ENCODE measurements around the gene AUTS2. TPM values are rescaled to one million over a fixed set of nuclear protein-coding genes. Genes with fewer than 3 reads are reported as not detected.

Gene AUTS2
- total RNA-seq, 1 experiment from 2014 or later: 50.0 TPM

DNA sequence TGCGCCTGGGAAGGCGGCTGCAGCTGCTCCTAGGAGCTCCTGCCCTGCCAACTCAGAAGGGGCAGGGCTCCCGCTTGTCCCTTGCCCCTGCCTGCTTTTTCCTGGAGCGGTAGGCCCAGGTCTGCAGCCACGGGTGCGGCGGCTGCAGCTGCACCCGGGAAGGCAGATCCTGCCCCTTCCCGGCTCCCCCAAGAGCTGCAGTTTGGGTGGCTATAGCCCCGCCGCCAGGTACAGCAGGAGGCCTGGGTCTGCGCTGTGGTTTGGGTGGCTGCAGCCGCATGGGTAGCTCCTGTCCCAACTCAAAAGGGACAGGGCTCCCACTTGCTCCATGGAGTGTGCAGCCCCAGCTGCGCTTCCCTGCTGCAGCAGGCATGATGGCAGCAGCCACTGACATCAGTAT, 6.5 kb upstream of the AUTS2 start (continued):
- TF ChIP-seq, protein P1, sequence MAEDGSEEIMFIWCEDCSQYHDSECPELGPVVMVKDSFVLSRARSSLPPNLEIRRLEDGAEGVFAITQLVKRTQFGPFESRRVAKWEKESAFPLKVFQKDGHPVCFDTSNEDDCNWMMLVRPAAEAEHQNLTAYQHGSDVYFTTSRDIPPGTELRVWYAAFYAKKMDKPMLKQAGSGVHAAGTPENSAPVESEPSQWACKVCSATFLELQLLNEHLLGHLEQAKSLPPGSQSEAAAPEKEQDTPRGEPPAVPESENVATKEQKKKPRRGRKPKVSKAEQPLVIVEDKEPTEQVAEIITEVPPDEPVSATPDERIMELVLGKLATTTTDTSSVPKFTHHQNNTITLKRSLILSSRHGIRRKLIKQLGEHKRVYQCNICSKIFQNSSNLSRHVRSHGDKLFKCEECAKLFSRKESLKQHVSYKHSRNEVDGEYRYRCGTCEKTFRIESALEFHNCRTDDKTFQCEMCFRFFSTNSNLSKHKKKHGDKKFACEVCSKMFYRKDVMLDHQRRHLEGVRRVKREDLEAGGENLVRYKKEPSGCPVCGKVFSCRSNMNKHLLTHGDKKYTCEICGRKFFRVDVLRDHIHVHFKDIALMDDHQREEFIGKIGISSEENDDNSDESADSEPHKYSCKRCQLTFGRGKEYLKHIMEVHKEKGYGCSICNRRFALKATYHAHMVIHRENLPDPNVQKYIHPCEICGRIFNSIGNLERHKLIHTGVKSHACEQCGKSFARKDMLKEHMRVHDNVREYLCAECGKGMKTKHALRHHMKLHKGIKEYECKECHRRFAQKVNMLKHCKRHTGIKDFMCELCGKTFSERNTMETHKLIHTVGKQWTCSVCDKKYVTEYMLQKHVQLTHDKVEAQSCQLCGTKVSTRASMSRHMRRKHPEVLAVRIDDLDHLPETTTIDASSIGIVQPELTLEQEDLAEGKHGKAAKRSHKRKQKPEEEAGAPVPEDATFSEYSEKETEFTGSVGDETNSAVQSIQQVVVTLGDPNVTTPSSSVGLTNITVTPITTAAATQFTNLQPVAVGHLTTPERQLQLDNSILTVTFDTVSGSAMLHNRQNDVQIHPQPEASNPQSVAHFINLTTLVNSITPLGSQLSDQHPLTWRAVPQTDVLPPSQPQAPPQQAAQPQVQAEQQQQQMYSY (CRISPR knock-in tag; IDR thresholded peaks at IDR 0.05): no peak
- no peak for TF ChIP-seq CREM (CRISPR knock-in tag; IDR thresholded peaks at IDR 0.05)
- no peak for TF ChIP-seq GRHL2 (CRISPR knock-in tag; IDR thresholded peaks at IDR 0.05; ENCODE audit: insufficient replicate concordance, severe bottlenecking)

DNA sequence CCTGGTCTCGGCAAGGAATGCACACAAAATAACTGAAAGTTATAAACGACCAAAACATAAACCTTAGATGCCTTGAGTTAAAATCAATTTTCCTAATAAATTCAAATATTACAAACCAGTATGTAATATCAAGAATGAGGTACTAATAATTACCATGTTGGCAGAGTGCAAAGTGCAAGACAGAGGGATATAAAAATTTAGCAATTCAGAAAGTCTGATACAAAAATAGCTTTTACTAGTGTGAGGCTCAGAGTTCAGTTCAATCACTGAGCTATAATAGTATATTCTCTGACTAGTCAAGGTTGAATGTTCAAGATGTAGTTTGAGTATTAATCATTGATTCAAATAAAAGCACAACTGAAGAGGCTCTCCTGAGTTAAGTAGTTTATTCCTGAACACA, 4.8 kb upstream of the AUTS2 start:
- TF ChIP-seq RORB (CRISPR knock-in tag; IDR thresholded peaks at IDR 0.05) (no peak), FOXJ3 (CRISPR knock-in tag; IDR thresholded peaks at IDR 0.05; ENCODE audit: borderline replicate concordance) (no peak), SOX15 (CRISPR knock-in tag; IDR thresholded peaks at IDR 0.05) (no peak), NR2C2 (CRISPR knock-in tag; IDR thresholded peaks at IDR 0.05) (no peak), CREM (CRISPR knock-in tag; IDR thresholded peaks at IDR 0.05) (no peak)
- TF ChIP-seq, protein P2, sequence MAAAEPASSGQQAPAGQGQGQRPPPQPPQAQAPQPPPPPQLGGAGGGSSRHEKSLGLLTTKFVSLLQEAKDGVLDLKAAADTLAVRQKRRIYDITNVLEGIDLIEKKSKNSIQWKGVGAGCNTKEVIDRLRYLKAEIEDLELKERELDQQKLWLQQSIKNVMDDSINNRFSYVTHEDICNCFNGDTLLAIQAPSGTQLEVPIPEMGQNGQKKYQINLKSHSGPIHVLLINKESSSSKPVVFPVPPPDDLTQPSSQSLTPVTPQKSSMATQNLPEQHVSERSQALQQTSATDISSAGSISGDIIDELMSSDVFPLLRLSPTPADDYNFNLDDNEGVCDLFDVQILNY (CRISPR knock-in tag; IDR thresholded peaks at IDR 0.05): no peak
- TF ChIP-seq, protein P3, sequence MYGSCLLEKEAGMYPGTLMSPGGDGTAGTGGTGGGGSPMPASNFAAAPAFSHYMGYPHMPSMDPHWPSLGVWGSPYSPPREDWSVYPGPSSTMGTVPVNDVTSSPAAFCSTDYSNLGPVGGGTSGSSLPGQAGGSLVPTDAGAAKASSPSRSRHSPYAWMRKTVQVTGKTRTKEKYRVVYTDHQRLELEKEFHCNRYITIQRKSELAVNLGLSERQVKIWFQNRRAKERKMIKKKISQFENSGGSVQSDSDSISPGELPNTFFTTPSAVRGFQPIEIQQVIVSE (CRISPR knock-in tag; IDR thresholded peaks at IDR 0.05; ENCODE audit: borderline replicate concordance): no peak
- Mint-ChIP-seq H3K27me3 (ENCODE audit: low read depth) (peaks cover 90% of the 10 kb centered on the region), H3K36me3 (no peaks in the 10 kb centered on the region), H3K4me3 (no peak overlapping the region), H3K9me3 (no peaks in the 10 kb centered on the region; the same call in 1 of the 2 replicates), H3K27ac (no peak overlapping the region), H3K4me1 (peaks cover 4% of the 10 kb centered on the region)
- DNase-seq (ENCODE audit: low spot score): no peak
- ChIA-PET CTCF (no interaction called here), POLR2A (no interaction called here)
- no peak for ATAC-seq

DNA sequence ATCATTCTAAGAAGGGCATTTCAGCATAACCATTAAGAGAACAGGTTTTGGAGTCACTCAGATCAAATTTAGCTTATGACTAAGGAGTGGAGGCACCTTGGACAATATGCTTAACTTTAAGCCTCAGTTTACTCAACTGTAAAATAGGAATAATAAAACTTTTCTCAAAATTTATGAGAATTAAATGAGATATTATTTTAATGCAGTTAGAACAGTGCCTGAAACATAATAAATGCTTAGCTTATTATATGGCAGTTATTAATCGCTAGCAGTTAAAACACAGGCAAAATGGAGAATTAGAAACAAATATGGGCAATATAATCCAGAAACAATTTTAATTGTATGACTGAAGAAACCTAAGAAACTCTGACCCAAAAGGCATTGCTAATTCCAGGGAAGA, 2.9 kb upstream of the AUTS2 start:
- Mint-ChIP-seq H3K9me3 (no peaks in the 10 kb centered on the region; the same call in 1 of the 2 replicates), H3K27me3 (ENCODE audit: low read depth) (peaks cover 81% of the 10 kb centered on the region), H3K4me3 (no peak overlapping the region), H3K4me1 (peaks cover 4% of the 10 kb centered on the region), H3K27ac (no peak overlapping the region), H3K36me3 (no peaks in the 10 kb centered on the region)
- ChIA-PET CTCF (no interaction called here), POLR2A (no interaction called here)
- ATAC-seq (no peak), DNase-seq (ENCODE audit: low spot score) (no peak)
- TF ChIP-seq FOXJ3 (CRISPR knock-in tag; IDR thresholded peaks at IDR 0.05; ENCODE audit: borderline replicate concordance): no peak
- TF ChIP-seq, protein P4, sequence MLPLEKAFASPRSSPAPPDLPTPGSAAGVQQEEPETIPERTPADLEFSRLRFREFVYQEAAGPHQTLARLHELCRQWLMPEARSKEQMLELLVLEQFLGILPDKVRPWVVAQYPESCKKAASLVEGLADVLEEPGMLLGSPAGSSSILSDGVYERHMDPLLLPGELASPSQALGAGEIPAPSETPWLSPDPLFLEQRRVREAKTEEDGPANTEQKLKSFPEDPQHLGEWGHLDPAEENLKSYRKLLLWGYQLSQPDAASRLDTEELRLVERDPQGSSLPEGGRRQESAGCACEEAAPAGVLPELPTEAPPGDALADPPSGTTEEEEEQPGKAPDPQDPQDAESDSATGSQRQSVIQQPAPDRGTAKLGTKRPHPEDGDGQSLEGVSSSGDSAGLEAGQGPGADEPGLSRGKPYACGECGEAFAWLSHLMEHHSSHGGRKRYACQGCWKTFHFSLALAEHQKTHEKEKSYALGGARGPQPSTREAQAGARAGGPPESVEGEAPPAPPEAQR (CRISPR knock-in tag; IDR thresholded peaks at IDR 0.05): no peak
- no peak for TF ChIP-seq FOXP1 (CRISPR knock-in tag; IDR thresholded peaks at IDR 0.05; ENCODE audit: borderline replicate concordance)
- TF ChIP-seq SOX15 (CRISPR knock-in tag; IDR thresholded peaks at IDR 0.05): no peak
- TF ChIP-seq ATF1 (CRISPR knock-in tag; IDR thresholded peaks at IDR 0.05): no peak
- TF ChIP-seq, protein P5, sequence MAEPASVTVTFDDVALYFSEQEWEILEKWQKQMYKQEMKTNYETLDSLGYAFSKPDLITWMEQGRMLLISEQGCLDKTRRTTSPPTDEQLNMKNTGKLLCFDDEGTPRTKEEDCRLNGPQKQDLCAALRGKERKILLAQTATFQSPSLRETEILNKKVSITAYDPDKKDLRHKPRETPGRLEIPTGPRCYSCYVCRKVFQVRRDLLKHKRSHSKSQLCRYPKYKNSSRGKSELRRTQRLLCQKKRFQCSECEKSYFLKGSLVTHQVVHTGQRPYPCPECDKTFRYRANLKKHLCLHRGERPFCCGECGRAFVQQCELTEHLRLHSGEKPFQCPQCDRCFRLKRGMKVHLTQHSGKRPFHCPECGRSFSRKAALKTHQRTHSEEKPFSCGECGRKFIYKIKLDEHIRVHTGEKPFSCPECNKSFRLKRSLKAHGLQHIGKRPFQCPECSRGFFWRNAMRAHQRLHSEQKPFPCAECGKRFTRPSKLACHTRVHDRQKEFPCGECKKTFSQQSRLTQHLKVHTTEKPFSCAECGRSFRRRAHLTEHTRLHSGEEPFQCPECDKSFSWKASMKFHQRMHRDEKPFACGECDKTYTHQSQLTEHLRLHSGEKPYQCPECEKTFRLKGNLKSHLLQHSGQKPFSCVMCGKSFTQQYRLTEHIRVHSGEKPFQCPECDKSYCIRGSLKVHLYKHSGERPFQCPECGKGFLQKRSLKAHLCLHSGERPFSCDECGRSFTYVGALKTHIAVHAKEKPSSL (CRISPR knock-in tag; conservative IDR thresholded peaks at IDR 0.05): no peak
- TF ChIP-seq EMX1 (CRISPR knock-in tag; IDR thresholded peaks at IDR 0.05): no peak
- TF ChIP-seq TEAD1 (CRISPR knock-in tag; IDR thresholded peaks at IDR 0.05): no peak
- TF ChIP-seq, protein P6, sequence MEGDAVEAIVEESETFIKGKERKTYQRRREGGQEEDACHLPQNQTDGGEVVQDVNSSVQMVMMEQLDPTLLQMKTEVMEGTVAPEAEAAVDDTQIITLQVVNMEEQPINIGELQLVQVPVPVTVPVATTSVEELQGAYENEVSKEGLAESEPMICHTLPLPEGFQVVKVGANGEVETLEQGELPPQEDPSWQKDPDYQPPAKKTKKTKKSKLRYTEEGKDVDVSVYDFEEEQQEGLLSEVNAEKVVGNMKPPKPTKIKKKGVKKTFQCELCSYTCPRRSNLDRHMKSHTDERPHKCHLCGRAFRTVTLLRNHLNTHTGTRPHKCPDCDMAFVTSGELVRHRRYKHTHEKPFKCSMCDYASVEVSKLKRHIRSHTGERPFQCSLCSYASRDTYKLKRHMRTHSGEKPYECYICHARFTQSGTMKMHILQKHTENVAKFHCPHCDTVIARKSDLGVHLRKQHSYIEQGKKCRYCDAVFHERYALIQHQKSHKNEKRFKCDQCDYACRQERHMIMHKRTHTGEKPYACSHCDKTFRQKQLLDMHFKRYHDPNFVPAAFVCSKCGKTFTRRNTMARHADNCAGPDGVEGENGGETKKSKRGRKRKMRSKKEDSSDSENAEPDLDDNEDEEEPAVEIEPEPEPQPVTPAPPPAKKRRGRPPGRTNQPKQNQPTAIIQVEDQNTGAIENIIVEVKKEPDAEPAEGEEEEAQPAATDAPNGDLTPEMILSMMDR (IDR thresholded peaks at IDR 0.05): no peak
- no peak for TF ChIP-seq ETV6 (CRISPR knock-in tag; IDR thresholded peaks at IDR 0.05)
- TF ChIP-seq, protein P7, sequence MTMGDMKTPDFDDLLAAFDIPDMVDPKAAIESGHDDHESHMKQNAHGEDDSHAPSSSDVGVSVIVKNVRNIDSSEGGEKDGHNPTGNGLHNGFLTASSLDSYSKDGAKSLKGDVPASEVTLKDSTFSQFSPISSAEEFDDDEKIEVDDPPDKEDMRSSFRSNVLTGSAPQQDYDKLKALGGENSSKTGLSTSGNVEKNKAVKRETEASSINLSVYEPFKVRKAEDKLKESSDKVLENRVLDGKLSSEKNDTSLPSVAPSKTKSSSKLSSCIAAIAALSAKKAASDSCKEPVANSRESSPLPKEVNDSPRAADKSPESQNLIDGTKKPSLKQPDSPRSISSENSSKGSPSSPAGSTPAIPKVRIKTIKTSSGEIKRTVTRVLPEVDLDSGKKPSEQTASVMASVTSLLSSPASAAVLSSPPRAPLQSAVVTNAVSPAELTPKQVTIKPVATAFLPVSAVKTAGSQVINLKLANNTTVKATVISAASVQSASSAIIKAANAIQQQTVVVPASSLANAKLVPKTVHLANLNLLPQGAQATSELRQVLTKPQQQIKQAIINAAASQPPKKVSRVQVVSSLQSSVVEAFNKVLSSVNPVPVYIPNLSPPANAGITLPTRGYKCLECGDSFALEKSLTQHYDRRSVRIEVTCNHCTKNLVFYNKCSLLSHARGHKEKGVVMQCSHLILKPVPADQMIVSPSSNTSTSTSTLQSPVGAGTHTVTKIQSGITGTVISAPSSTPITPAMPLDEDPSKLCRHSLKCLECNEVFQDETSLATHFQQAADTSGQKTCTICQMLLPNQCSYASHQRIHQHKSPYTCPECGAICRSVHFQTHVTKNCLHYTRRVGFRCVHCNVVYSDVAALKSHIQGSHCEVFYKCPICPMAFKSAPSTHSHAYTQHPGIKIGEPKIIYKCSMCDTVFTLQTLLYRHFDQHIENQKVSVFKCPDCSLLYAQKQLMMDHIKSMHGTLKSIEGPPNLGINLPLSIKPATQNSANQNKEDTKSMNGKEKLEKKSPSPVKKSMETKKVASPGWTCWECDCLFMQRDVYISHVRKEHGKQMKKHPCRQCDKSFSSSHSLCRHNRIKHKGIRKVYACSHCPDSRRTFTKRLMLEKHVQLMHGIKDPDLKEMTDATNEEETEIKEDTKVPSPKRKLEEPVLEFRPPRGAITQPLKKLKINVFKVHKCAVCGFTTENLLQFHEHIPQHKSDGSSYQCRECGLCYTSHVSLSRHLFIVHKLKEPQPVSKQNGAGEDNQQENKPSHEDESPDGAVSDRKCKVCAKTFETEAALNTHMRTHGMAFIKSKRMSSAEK (CRISPR knock-in tag; IDR thresholded peaks at IDR 0.05; ENCODE audit: borderline replicate concordance): no peak
- TF ChIP-seq CBFB (CRISPR knock-in tag; IDR thresholded peaks at IDR 0.05; ENCODE audit: low read depth): no peak
